ENCODE data around the gene IQSEC1.

DNA sequence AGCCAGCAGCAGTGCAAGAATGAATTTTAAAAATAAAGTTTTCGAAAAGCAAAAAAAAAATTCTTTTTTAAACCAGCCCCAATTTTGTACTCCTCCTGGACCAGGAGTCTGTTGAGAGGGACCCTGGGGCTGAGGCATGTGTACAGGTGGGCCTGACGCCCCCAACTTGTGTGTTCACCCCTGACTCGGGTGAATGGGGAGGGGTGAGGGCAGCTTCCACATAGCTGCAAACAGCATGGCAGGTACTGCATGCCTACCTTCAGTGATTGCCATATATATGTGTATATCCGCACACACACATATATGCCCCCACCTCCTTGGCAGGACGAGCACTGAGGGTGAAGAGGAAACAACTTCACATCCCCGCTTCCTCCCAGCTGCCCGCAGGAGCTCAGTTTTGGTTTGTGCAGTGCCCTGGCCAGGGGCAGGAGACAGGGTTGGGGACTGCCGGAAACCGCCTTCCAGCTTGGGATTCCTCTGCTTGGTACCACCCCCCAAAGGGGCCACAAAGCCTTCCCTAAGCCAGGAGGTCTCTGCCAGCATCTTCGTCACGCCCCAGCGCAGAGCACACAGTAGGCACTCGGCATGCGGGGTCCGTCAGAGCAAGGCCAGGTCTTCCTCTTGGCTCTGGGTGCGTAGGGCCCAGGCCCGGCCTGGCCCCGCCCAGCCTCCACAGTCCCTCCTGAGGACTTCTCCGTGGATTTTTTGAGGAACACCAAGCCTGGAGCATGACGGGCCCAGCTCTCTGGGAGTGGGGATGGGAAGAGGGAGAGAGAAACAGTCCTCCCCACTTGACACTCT, 170.0 kb downstream of the IQSEC1 start:
- no peak for TF ChIP-seq CTCF (conservative IDR thresholded peaks at IDR 0.05 in 1 of 2, IDR thresholded peaks at IDR 0.05 in 1 of 2; ENCODE audit: low read depth in 1 of 2, low read length in 2 of 2)
- TF ChIP-seq EZH2 (IDR thresholded peaks at IDR 0.05; ENCODE audit: low read length, missing control alignments): no peak
